Ovary (tissue), 3 donors: ENCODE data around the gene DDA1.

Experiments used
- CTCF ChIP-seq, 3 donors: fragments of 450-650 bp in 2 of 3; fragments of 200-600 bp in 1 of 3; IDR thresholded peaks; one replicate each; pipeline versions ENCODE4 v1.5.1 to v1.8.0; 2016 to 2022; ENCODE audit warnings: antibody characterized with exemption in 3 of 3, mild to moderate bottlenecking in 1 of 3
- POLR2A ChIP-seq: fragments of 450-650 bp; IDR thresholded peaks from one replicate; pipeline ENCODE4 v1.6.1; 2017; ENCODE audit warnings: antibody characterized with exemption, mild to moderate bottlenecking, moderate library complexity
- donor health status: DM: no; HTN: no; CAD: no.

DNA sequence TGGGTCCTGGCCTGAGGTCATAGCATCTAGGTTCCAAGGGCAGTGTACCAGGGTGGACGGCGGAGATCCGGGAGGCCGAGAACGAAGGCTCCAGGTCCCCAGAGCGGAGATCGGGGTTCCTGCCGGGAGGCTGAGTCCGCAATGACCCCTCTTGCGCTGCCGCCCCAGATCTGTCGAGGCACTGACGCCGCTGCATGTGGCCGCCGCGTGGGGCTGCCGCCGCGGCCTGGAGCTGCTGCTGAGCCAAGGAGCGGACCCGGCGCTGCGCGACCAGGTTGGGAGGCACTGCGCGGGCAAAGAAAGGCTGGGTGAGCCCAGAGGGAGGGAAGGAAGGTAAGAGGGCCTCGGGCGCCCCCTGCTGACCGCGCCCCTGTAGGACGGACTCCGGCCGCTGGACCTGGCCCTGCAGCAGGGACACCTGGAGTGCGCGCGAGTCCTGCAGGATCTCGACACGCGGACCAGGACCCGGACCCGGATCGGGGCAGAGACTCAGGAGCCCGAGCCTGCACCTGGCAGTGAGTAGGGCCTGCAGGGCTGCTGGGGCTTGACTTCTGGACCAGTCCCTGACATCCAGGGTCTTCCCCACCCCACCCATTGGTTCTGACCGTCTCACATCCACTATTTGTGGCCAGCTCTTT lies 26.8 kb upstream of the DDA1 start:
- TF ChIP-seq CTCF (IDR thresholded peaks at IDR 0.05) (peak; percentile 56 to 86 (median 75)), POLR2A (no peak)
